Mesothelial cell of epicardium (in vitro differentiated cells): ENCODE data around the gene F12. TPM values are rescaled to one million over a fixed set of nuclear protein-coding genes. Genes with fewer than 3 reads are reported as not detected.

ENCODE experiments used
- DNase-seq, 2 experiments: peaks; one replicate each; pipeline ENCODE4 v3.0.0; 2021; ENCODE audit warnings: low spot score in 2 of 2; ENCODE audit not compliant: unreplicated experiment in 2 of 2
- H3K27ac Mint-ChIP-seq: 2 replicates; pipeline ENCODE4 v1.8.0; 2021; ENCODE audit warnings: mixed read lengths
- H3K27me3 Mint-ChIP-seq: 2 replicates; pipeline ENCODE4 v1.8.0; 2021; ENCODE audit warnings: low read depth, mixed read lengths
- H3K36me3 Mint-ChIP-seq: 2 replicates; pipeline ENCODE4 v1.8.0; 2021; ENCODE audit warnings: mixed read lengths
- H3K4me1 Mint-ChIP-seq: 2 replicates; pipeline ENCODE4 v1.8.0; 2021; ENCODE audit warnings: mixed read lengths
- H3K4me3 Mint-ChIP-seq: 2 replicates; pipeline ENCODE4 v1.8.0; 2021; ENCODE audit warnings: mild to moderate bottlenecking, moderate library complexity, mixed read lengths
- H3K9me3 Mint-ChIP-seq: 2 replicates; pipeline ENCODE4 v1.8.0; 2021; ENCODE audit warnings: mixed read lengths
- total RNA-seq: library from RNA; stranded (reverse); gene quantifications from 3 replicates; pipeline ENCODE4 v1.2.1, GENCODE V29; 2021
- TF ChIP-seq, protein P1 (sequence below): fragments of 200-600 bp; sonication (generic); IDR thresholded peaks from one replicate; pipeline ENCODE4 v1.5.0; 2021; ENCODE audit warnings: antibody characterized with exemption; ENCODE audit not compliant: unreplicated experiment

F12 gene
- total RNA-seq, 1 donor from 2014 or later = 2.3 TPM

DNA sequence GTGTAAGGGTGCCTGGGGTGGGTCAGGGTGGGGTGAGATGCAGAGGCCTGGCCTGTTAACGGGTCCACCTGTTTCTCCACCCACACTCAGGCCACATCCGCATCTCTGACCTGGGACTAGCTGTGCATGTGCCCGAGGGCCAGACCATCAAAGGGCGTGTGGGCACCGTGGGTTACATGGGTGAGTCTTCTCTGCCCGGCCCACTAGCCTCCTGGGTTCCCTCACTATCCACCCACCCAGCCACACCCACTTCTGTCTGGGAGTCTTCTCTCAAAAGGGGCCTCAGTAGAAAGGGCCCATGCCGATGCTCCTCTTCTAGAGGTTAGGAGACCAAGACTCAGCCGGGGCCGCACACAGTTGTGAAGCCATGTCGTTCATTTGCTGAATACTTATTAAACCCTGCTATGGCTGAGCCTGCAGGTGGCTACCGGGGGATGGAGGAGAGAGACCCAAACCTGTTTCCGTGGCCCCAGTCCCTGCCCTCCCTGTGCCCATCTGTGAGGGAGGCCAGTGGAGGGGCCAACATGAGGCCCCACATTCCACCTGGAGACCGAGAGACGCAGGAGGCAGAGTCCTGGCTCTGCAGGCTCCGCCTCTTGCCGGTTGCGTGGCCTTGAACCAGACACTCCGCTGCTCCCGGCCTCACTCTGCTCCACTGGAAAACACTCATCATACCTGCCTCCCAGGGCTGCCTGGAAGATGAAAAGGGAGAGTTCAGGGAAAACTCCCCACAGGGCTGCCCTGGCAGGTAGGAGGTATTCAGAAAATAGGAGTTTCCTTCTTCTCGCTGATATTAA, 25.8 kb upstream of the F12 start:
- Mint-ChIP-seq H3K27ac (no peak overlapping the region), H3K4me3 (no peak overlapping the region), H3K36me3 (peaks cover 22% of the 10 kb centered on the region), H3K4me1 (no peaks in the 10 kb centered on the region), H3K9me3 (no peaks in the 10 kb centered on the region), H3K27me3 (no peaks in the 10 kb centered on the region)
- no peak for DNase-seq
- TF ChIP-seq, protein P1, sequence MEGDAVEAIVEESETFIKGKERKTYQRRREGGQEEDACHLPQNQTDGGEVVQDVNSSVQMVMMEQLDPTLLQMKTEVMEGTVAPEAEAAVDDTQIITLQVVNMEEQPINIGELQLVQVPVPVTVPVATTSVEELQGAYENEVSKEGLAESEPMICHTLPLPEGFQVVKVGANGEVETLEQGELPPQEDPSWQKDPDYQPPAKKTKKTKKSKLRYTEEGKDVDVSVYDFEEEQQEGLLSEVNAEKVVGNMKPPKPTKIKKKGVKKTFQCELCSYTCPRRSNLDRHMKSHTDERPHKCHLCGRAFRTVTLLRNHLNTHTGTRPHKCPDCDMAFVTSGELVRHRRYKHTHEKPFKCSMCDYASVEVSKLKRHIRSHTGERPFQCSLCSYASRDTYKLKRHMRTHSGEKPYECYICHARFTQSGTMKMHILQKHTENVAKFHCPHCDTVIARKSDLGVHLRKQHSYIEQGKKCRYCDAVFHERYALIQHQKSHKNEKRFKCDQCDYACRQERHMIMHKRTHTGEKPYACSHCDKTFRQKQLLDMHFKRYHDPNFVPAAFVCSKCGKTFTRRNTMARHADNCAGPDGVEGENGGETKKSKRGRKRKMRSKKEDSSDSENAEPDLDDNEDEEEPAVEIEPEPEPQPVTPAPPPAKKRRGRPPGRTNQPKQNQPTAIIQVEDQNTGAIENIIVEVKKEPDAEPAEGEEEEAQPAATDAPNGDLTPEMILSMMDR = no peak

DNA sequence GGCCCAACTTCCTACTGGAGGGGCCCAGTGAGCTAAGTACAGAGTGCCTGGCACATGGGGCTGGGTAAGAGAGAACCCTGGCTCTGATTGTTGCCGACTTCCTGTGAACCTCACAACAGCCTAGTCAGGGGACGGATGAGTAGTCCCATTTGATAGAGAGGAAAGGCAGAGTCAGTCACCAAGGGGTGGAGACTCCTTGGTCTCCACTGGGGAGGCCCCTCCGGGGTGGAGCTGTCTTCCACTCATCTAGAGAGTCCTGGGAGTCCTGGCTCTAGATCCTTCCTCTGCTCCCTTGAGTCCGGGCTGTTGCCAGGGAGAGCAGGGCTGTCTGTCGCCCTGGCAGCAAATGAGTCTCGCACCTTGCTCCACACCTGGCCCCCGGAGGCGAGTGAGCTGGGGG, 25.1 kb upstream of the F12 start:
- peaks cover 18% of the 10 kb centered on the region for H3K36me3 Mint-ChIP-seq
- no peak overlapping the region for H3K4me3 Mint-ChIP-seq
- H3K27me3 Mint-ChIP-seq = no peaks in the 10 kb centered on the region
- H3K4me1 Mint-ChIP-seq = peaks cover 2% of the 10 kb centered on the region
- no peaks in the 10 kb centered on the region for H3K9me3 Mint-ChIP-seq
- DNase-seq = no peak
- TF ChIP-seq, protein P1 = no peak
- H3K27ac Mint-ChIP-seq = no peak overlapping the region

DNA sequence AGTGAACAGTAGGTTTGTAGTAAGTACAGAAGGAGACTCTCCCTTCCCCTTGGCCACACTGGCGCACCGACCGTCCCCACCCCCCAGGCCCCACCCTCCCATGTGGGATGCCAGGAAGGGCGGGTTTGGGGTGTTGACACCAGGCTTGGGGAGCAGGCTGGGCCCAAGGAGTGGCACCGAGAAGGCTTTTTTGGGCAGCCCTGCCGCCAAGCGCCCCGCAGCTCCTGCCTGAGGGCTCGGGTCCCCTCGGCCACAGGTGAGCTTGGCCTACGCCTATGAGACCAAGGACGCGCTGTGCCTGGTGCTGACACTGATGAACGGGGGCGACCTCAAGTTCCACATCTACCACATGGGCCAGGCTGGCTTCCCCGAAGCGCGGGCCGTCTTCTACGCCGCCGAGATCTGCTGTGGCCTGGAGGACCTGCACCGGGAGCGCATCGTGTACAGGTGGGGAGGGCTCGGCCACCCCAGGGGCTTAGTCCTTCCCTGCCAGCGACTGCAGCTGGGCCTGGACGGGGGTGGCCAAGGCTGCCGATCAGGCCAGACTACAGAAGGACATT, 24.4 kb upstream of the F12 start:
- DNase-seq = no peak
- Mint-ChIP-seq H3K36me3 (peaks cover 15% of the 10 kb centered on the region), H3K4me3 (no peak overlapping the region), H3K9me3 (no peaks in the 10 kb centered on the region), H3K27ac (no peak overlapping the region), H3K4me1 (peaks cover 8% of the 10 kb centered on the region), H3K27me3 (no peaks in the 10 kb centered on the region)
- TF ChIP-seq, protein P1 = no peak

DNA sequence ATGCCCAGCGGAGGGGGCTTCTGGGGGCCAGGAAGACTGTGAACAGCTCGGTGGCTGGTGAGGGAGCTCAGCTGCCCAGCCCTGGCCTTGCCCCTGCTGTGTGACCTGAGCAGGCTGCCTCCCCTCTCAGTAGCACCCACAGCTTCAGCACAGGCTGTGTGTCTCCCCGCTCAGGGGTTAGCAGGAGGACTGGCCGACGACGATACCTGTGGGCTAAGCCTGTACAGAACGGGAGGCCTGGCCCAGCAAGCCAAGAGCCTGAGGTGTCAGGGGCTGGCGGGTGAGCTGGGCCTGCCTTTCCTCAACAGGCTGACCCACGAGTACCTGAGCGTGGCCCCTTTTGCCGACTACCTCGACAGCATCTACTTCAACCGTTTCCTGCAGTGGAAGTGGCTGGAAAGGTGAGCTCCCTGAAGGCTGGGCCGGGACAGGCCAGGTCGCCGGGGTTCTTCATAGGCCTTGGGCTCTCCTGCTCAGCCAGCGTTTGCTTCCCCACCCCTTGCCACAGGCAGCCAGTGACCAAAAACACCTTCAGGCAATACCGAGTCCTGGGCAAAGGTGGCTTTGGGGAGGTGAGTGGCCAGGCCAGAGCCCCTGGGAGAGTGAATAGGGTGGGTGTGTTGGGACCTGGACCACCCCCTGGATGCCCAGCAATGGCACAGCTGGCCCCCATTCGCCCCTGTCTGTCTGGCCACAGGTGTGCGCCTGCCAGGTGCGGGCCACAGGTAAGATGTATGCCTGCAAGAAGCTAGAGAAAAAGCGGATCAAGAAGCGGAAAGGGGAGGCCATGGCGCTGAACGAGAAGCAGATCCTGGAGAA, 23.7 kb upstream of the F12 start:
- H3K4me1 Mint-ChIP-seq = peaks cover 9% of the 10 kb centered on the region
- TF ChIP-seq, protein P1 = no peak
- no peaks in the 10 kb centered on the region for H3K27me3 Mint-ChIP-seq
- peaks cover 10% of the 10 kb centered on the region for H3K36me3 Mint-ChIP-seq
- no peaks in the 10 kb centered on the region for H3K9me3 Mint-ChIP-seq
- H3K27ac Mint-ChIP-seq = no peak overlapping the region
- H3K4me3 Mint-ChIP-seq = no peak overlapping the region
- no peak for DNase-seq

DNA sequence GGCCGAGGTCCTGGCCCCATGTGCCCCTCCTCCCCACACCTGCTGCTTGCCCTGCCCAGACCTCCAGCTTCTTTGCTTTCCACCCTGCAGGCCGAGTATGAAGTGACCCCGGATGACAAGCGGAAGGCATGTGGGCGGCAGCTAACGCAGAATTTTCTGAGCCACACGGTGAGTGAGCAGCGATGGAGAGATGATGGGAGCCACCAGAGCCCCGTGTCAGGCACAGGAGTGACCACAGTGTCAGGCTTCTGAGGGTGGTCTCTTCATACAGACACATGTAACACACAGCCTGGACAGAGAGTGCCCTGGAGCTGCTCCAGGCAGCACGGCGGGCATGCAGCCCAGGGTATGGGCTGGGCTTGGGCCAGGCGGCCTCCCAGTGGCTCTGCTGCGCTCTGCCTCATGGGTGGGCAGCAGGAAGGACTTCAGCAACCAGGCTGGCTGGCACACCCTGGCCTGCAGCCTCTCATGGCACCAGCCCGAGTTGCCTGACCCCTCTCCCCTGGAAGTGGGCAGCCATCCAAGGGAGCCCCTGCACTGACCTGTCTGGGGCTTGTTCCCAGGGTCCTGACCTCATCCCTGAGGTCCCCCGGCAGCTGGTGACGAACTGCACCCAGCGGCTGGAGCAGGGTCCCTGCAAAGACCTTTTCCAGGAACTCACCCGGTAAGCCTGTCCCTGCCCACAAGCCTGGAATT, 22.9 kb upstream of the F12 start:
- TF ChIP-seq, protein P1 = no peak
- no peaks in the 10 kb centered on the region for H3K9me3 Mint-ChIP-seq
- no peak for DNase-seq
- no peak overlapping the region for H3K4me3 Mint-ChIP-seq
- peaks cover 15% of the 10 kb centered on the region for H3K4me1 Mint-ChIP-seq
- peaks cover 7% of the 10 kb centered on the region for H3K36me3 Mint-ChIP-seq
- no peaks in the 10 kb centered on the region for H3K27me3 Mint-ChIP-seq
- no peak overlapping the region for H3K27ac Mint-ChIP-seq
